ENCODE results near the gene EIF5A2.
"Not testable (repeated sequence)": the region's sequence is repeated elsewhere in the genome, so short reads cannot be mapped to it uniquely, and the experiment has no call there.

DNA sequence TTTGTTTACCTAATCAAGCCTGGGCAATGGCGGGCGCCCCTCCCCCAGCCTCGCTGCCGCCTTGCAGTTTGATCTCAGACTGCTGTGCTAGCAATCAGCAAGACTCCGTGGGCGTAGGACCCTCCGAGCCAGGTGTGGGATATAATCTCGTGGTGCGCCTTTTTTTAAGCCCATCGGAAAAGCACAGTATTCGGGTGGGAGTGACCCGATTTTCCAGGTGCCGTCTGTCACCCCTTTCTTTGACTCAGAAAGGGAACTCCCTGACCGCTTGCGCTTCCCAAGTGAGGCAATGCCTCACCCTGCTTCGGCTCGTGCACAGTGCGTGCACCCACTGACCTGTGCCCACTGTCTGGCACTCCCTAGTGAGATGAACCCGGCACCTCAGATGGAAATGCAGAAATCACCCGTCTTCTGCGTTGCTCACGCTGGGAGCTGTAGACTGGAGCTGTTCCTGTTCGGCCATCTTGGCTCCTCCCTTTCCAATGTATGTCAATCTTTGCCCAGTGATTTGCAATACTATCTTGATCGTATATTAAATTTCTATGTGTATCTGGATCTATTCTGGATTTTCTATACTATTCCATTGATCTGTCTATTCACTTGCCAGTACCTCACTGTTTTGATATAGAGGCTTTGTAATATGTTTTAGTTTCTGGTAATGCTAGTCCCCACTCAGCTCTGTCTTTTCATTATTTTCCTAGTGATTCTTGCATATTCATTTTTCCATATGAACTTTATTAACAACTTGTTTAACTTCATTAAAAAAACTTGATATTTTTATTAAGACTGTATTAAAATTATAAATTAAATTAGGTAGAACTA is 24.1 kb downstream of the EIF5A2 start:
- TF ChIP-seq, protein P1, sequence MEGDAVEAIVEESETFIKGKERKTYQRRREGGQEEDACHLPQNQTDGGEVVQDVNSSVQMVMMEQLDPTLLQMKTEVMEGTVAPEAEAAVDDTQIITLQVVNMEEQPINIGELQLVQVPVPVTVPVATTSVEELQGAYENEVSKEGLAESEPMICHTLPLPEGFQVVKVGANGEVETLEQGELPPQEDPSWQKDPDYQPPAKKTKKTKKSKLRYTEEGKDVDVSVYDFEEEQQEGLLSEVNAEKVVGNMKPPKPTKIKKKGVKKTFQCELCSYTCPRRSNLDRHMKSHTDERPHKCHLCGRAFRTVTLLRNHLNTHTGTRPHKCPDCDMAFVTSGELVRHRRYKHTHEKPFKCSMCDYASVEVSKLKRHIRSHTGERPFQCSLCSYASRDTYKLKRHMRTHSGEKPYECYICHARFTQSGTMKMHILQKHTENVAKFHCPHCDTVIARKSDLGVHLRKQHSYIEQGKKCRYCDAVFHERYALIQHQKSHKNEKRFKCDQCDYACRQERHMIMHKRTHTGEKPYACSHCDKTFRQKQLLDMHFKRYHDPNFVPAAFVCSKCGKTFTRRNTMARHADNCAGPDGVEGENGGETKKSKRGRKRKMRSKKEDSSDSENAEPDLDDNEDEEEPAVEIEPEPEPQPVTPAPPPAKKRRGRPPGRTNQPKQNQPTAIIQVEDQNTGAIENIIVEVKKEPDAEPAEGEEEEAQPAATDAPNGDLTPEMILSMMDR (conservative IDR thresholded peaks at IDR 0.05), result not testable (repeated sequence)
- TF ChIP-seq EZH2 (IDR thresholded peaks at IDR 0.05; ENCODE audit: low read depth), result not testable (repeated sequence)
